Activated gamma-delta T cell (primary cell): ENCODE data around the gene ATP9B.

Experiments used
- DNase-seq: peaks from one replicate; lab custom pipeline; 2025; lab: John Stamatoyannopoulos, UW

ATP9B gene

GRCh38 chr18:79410731-79411613 is 341.8 kb downstream of the ATP9B start:
- DNase-seq: no peak

- DNase-seq: no peak
These were observed 342.7 kb downstream of the ATP9B start for GRCh38 chr18:79411614-79412526.

GRCh38 chr18:79413025-79413424 is 343.8 kb downstream of the ATP9B start:
- DNase-seq: no peak

GRCh38 chr18:79413426-79413825 is 344.2 kb downstream of the ATP9B start:
- no peak for DNase-seq

DNA sequence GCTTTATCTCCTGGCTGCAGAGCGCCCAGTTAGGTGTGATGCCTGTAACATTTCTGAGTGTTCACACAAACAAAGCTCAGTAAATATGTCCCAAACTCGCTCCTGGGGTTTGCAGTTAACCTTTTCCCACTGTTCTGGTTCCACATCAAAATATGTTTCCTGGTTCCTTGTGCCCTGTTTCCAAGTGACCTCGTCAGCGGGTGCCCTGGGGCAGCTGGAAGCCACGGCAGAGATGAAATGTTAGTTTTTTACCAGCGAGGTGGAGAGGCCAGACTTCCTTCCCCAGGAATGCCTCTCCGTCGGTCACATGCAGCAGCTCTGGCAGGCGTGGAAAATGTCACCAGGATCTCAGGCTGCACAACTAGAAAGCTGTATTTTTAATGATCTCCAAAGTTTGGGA is 344.7 kb downstream of the ATP9B start:
- DNase-seq: no peak

DNA sequence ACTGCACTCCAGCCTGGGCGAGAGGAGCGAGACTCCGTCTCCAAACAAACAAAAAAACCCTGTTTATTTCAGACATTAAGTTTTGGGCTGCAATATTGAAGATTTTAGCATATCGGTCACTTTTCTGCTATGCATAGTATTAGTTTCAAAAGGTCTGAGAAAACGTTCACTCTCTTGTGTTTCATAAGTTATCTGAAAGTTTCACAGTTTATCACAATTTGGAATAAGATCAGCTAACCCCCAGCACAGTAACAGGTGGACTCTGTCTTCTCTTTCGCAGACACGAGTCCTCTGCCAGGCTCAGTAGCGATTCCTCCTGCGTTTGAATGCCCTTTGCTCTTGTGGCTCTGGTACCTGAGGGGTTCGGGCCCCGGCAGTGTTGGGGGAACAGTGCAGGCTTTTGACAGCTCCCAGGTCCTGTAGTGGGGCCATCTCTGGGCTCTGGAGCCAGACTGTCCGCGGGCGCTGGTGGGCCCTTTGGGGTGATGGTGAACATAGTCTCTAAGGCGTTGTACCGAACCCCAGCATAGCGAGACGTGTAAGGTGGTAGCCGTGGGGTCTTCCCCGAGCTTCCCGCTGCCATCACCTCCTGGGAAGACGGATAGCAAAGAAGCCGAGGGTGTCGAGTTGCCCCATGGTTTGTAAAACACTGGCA is 347.0 kb downstream of the ATP9B start:
- no peak for DNase-seq

GRCh38 chr18:79416677-79417052 is 347.5 kb downstream of the ATP9B start:
- no peak for DNase-seq

GRCh38 chr18:79418236-79418635 is 349.0 kb downstream of the ATP9B start:
- no peak for DNase-seq

DNA sequence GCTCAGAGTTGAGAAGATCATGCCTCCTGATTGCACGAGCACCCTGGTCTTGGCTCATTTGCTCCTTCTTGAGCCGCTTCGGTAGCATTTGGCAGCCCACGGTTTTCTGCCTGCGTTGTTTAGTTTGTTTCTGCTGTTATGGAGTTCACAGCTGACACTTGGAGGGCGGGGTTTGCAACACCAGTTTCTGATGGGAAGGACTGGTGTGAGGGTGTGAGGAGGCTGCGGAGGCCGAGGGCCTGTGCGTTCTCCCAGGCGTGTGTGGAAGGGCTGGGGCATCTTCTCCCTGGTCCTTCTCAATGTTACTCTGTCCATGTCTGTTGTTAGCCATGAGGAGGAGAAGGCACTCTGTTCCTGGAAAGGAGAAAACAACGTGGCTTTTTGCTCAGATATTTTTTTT is 349.4 kb downstream of the ATP9B start:
- no peak for DNase-seq

GRCh38 chr18:79420033-79420745 is 351.0 kb downstream of the ATP9B start:
- no peak for DNase-seq

DNA sequence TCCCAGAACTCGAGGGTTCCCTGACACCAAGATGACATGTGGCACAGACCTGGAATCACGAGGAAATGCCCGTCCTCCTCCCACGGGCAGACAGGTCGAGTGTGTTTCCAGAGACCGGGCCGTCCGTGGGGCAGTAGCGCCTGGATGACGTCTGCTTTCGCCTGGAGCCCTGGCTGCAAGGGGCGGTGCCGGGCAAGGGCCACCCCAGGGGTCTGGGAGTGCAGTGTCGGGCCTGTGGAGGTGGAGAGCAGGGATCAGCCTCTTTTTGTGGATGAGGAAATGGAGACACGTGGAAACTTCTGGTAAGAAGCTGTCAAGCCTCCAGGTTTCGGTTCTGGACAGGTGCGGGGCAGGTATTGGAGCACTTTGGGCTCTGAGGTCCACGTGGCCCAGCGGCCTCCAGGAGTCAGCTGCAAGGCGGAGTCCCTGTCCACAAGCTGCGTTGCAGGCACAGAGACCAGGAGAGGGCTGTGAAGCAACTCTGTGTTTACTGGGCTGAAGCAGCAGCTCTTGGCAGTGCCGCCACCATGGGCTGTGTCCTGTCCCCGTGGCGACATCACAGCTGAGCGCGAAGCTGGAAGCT is 352.2 kb downstream of the ATP9B start:
- no peak for DNase-seq

DNA sequence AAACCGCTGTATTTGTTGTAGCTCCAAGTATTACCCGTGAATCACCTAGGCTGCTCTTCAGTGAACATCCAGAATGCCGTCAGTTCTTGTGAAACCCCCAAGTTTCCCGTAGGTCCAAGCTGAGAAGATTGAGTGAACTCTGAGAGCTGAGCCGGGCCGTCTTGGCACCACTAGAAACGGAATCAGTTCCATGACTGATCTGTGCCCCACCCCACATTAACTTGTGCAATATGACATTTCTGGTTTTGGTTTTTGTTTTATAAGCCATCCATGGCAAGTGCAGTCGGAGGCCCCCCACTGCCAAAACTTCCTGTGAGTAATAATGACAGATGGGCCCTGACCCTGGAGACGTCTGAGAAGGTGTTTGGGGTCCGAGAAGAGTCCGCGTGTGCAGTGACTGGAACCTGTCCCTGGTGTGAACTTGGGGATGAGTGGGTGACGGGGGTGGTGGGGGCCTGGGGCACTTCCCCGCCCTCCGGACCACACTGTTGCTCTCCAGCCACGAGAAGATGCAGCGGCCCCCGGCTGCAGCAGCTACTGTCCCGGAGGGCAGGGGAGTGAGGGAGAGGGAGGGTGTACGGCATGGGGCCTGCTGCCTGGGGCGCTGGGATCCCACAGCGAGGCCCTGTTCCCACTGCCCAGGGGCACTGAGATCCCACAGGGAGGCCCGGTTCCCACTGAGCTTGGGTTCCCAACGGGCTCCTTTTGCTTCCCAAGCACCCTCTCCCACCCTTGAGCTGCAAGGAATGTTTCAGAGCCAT is 353.0 kb downstream of the ATP9B start:
- DNase-seq: no peak

- no peak for DNase-seq
These were observed 353.6 kb downstream of the ATP9B start for GRCh38 chr18:79422783-79423165.

- DNase-seq: no peak
These were observed 354.2 kb downstream of the ATP9B start for GRCh38 chr18:79423211-79424007.

DNA sequence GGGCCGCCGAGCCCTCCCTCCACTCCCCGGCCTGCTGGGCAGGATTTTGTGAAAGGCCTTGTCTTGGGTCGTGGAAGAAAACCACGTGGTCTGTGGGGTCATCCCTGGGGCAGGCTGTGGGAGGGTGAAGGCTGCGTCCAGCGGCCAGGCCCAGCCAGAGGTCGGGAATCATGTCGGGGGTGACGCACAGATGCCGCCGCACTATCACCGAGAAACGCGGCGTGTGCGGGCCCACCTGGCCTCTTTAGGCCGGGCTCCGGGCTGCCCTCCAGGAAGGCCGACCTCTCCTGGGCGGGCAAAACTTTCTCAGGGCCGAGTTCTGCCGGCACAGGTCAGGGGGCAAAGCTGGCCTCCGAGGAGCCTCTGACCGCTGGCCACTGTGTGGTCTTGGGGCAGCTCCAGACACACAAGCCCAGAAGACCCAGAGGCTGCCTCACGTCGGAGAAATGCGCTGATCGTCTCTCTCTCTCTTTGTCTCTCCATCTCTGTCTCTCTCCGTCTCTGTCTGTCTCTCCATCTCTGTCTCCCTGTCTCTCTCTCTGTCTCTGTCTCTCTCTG is 354.9 kb downstream of the ATP9B start:
- DNase-seq: no peak

- DNase-seq: no peak
These were observed 355.8 kb downstream of the ATP9B start for GRCh38 chr18:79424880-79425568.

- no peak for DNase-seq
These were observed 356.3 kb downstream of the ATP9B start for GRCh38 chr18:79425569-79425886.

DNA sequence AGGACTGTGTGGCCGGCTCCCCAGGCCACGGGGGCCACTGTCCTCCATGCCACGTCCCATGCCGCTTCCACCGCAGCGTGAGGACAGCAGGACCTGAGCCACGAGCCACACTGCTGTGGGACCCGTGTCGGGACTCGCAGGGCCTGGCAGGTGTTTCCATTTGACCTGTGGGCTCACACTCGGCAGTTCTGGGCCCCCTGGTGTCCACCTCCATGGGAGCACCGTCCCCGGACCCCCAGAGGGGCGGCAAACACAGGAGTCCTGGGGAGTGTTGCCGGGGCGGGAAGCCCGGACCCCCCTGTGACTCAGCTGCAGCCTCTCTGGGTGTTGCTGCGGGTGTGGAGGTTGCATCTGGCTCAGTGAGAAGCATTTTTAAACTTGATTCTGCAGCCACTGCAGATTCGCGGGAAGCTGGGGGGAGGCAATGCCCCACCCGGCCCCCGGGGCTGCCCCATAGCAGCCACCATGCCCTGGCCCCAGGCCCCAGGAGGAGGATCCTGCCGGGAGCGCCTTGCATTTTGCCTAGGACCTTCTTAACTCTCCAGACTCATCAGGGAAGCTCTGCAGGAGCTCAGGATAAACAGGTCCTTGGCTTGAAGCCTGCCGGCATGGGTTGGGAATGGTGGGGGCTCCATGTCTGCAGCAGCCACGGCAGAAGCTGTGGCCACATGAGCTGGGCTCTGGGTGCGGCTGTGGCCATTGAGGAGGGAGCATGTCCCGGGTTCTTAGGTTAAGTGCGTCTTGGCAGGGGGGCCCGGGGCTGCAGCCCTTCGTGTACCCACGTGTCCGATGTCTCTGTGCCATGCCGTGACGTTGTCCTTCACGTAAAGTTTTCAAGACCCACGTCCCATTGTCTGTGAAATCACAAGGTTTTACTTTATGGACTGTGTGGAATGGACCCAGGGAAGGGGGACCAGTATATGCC is 357.4 kb downstream of the ATP9B start:
- no peak for DNase-seq
